SKM-1 treated with dmso at 0.1 percent for 144 hours (cell line): Measurements from ENCODE around the gene ERBB2.

Source experiments
- DNase-seq: peaks from one replicate; lab custom pipeline; 2025; ENCODE audit not compliant: unreplicated experiment; lab: John Stamatoyannopoulos, UW

ERBB2 gene

DNA sequence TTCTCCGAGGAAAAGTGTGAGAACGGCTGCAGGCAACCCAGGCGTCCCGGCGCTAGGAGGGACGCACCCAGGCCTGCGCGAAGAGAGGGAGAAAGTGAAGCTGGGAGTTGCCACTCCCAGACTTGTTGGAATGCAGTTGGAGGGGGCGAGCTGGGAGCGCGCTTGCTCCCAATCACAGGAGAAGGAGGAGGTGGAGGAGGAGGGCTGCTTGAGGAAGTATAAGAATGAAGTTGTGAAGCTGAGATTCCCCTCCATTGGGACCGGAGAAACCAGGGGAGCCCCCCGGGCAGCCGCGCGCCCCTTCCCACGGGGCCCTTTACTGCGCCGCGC, at the start of gene ERBB2:
TSS of gene ERBB2 (plus strand) at position 247 of the 330 bp plus-strand sequence. CDS start 175 bp downstream, outside the sequence.
- no peak for DNase-seq

DNA sequence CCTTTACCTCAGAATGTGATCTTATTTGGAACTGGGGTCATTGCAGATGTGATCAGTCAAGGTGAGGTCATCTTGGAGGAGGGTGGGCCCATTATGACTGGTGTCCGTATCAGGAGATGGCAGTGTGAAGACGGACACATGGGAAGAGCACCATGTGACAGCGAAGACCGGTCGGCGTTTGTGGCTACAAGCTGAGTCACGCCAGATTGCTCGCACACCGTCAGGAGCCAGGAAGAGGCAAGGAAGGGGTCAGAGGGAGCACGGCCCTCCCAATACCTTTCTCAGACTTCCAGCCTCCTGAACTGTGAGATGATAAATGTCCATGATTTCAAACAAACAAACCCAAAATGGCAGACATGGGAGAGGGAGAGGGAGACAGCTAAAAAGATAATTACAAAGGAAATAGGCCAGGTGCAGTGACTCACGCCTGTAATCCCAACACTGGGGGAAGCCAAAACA, 49.7 kb upstream of the ERBB2 start:
- no peak for DNase-seq

DNA sequence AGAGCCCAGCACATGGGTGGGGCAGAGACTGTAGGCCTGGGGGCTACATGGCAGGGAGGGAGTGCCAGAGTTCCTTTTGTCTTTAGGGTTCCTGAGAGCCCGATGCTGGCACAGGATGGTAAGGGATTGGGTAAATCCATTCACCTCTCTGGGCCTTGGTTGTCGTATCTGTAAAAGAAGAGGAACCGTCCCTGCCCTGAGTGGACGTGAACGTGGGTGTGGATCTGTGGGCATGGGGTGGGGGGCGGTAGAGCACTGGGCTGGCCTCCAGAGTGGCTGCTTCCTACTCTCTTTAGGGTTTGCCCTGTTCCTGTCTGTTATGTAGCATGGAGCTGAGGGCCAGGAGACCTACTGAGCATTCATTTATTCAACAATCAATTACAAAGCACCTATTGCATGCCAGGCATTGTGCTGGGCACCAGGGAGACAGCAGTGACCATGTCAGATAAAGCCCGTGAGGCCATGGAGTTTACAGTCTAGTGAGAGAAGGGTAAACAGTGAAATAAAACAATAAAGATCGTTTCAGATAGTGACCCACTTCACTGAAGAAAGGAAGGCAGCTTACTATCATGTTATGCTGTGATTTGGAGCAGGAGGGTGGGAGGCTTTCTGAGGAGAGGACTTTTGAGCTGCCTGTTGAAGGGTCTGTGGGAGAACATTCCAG, 47.8 kb upstream of the ERBB2 start:
- DNase-seq, result no peak

DNA sequence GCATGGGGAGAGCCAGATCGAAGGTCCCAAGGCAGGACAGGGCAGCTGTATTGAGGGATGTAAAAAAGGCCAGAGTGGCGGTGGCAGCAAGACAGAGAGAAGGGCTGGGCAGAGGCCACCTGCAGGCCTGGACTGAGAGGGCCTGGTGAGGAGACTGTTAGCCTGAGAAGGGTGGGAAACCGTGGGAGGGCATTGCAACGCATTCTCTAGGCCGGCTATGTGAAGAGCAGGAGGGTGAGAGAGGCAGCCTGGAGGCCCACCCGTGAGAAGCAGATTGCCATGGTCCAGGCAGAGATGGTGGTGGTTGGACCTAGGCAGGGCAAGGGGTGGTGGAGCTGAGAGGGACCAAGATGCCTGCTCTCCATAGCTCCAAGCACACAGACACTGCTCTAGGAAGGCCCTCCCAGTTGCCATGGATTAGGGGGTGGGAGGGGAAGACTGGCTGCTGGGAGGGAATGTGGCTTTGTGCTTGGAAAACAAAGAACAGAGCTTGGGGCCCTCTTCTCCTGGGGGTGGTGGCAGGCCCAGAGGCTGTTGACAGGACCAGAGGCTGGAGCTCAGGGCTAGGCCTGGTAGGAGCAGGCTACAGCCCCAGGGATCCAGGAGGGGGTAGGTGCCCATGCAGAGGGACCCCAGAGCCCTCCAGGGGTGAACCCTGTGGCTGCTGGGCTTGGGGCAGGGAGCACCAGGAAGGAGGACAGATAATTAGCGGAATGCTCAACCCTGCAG, 47.1 kb upstream of the ERBB2 start:
- no peak for DNase-seq

DNA sequence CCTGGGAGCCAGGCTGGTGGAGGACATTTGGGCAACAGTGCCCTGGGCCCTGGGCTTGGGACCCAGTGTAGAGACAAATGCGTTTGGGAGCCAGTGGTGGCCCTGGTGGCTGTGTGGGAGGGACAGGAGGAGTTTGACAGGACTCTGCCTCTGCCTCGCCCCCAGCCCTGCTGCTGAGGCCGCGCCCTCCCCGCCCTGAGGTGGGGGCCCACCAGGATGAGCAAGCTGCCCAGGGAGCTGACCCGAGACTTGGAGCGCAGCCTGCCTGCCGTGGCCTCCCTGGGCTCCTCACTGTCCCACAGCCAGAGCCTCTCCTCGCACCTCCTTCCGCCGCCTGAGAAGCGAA, 46.6 kb upstream of the ERBB2 start:
- no peak for DNase-seq

DNA sequence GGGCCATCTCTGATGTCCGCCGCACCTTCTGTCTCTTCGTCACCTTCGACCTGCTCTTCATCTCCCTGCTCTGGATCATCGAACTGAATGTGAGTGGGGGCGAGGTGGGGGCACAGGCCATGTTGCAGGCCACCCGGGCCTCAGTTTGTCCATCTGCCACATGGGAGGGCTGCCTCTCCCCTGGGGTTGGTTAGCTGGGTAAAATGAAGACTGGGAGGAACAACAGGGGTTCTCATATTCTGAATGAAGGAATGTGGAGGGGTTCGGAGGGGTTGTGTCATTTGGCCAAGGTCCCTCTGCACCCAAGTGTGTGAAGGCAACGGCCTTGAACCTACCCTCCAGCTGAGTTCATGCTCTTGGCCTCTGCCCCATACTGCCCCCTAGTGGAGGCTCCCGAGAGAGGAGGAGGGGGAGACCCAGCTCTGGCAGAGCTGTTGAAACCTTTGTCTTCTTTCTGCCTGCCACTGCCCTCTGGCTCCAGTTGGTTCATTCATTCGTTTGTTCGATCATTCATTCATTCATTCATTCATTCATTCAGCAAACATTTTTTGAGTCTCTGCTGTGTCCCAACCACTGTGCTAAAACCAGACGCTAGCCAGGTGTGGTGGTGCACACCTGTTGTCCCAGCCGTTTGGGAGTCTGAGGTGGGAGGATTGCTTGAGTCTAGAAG, 46.1 kb upstream of the ERBB2 start:
- DNase-seq, result peak; percentile 58

DNA sequence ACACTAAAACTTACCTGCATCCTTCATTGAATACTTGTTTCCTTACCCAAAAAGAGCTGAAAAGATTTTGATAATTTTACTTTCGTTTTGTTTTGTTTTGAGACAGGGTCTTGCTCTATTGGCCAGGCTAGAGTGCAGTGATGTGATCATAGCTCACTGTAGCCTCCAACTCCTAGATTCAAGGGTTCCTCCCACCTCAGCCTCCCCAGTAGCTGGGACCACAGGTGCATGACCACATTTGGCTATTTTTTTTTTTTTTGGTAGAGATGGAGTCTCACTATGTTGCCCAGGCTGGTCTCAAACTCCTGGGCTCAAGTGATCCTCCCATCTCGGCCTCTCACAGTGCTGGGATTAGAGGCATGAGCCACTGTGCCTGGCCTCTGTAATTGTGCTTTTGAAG, 44.8 kb upstream of the ERBB2 start:
- DNase-seq, result no peak

DNA sequence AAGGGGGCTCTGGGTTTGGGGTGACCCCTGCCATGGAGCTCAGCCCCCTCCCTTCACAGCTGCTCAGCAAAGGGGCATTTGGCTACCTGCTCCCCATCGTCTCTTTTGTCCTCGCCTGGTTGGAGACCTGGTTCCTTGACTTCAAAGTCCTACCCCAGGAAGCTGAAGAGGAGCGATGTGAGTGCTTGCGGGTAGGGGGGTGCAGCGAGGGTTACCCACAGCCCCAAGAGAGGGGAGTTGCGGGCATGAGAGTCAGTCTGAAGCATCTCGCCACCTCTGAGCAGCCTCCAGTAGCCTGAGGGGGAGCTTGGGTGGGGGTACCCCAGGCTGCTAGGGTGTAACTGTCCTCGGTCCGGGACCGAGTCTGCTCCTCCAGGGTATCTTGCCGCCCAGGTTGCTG, 41.5 kb upstream of the ERBB2 start:
- no peak for DNase-seq

DNA sequence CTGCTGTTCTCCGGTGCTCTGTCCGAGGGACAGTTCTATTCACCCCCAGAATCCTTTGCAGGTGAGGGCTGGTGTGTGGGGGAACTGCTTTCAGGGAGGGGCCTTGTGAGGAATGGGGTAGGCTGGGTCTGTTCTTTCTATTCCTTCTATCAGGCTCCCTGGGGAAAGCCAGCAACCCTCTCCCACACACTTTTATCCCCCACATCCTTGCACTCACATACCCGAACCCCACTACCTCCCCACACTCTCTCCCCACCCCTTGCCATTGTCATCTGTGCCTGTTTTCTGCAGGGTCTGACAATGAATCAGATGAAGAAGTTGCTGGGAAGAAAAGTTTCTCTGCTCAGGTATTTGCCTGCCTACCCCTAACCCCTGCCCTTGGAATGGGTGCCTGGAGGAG, 41.1 kb upstream of the ERBB2 start:
- DNase-seq, result no peak

DNA sequence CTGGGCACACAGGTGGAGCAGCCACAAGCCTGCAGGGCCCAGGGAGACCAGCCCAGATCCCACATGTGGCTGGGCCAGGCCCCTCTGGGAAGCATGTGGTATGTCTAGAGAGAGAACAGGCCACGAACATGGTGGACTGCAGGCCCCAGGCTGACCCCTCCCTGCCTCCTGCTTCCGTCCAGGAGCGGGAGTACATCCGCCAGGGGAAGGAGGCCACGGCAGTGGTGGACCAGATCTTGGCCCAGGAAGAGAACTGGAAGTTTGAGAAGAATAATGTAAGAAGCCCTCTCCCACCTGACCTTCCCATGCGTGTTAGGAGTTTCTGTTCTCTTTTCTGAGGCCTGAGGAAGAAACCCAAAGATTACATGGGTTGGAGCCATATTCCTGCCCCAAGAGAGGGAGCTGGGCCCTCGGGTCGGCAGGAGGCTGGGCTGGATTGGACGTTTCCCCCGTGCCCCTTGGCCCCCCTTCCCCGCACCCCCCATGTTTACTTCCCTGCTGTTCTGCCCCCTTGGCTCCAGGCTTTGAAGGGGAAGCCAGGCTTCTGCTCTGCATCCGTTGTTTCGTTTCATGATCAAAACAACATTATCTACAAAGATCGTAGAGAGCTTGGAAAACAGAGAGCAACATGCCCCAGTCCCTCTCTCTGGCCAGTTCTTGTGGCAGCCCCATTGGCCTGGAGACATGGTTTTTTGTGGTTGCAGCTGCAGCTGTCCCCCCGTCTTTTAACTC, 40.4 kb upstream of the ERBB2 start:
- DNase-seq, result no peak

DNA sequence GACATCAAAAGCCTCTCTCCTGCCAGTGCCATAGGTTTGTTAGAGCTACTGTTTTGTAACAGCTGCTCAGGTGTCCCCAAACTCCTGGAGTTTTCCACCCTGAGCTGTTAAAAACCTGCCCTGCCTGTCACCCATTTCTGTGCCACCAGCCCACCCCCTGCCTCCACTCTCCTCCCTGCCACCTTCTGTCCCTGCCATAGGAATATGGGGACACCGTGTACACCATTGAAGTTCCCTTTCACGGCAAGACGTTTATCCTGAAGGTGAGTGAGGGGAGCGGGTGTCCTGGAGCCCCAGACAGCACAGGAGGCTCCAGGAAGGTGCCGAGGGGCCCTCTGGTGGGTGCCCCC, 39.9 kb upstream of the ERBB2 start:
- DNase-seq, result no peak

DNA sequence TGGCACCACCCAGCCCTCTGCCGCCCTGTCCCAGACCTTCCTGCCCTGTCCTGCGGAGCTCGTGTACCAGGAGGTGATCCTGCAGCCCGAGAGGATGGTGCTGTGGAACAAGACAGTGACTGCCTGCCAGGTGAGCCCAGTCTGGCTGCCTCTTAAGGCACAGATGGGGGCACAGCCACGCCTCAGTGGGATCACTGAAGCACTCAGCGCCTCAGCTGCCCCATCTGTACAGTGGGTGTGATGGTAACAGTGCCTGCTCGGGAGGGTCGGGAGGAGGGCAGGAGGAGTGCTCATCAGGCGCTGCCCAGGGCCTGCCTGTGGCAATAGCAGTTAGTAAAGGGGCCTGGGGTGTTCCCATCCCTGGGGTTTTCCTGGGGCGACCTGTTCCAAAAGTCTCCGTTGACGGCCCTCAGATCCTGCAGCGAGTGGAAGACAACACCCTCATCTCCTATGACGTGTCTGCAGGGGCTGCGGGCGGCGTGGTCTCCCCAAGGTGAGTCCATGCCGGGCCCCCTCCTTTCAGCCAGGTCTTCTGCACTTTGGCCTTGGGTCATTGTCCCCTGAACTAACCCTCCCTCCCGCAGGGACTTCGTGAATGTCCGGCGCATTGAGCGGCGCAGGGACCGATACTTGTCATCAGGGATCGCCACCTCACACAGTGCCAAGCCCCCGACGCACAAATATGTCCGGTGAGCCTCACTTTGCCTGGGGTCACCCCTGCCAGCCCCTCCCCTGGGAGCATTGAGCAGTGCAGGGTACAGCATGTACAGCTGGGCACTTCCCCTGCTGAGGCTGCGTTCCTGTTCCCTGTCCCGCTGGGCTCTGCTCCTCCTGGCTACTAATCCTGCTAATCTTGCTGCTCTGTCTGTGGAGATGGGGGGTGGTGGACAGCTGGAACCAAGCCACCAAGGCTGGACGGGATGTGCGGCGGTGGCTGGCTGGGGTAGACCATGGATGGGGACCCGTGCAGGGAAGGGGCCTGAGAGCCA, 39.2 kb upstream of the ERBB2 start:
- no peak for DNase-seq

DNA sequence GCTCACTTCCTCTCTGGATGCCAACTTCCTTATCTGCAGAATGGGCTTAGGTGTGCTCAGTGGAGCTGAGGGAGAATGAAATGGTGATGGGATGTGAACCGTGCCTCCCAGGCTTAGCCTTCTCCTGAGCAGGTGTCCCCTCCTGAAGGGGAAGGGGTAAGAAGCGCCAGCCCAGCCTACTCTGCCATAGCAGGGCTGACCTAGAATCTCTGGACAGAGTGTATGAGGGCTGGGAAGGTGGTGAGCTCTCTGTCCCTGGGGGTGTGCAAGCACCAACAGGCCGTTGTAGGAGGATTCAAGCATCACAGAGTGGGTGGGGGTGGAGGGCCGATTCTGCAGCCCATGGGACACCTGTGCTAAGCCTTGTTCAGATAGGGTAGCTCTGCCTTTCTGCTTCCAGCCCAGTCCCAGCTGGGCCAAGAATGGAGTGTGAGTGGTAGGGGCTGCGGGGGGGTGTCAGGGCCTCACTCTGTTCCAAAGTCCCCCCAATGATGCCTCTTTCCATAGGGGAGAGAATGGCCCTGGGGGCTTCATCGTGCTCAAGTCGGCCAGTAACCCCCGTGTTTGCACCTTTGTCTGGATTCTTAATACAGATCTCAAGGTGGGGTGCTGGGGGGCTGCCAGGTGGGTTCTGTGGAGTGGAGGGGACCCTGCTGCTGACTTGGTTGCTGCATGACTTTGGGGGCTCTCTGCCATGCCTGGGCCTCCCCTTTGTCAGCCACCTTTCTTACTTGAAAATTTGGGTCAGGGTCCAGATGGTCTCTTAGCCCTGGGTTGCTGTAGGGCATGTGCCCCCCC, 37.9 kb upstream of the ERBB2 start:
- no peak for DNase-seq

DNA sequence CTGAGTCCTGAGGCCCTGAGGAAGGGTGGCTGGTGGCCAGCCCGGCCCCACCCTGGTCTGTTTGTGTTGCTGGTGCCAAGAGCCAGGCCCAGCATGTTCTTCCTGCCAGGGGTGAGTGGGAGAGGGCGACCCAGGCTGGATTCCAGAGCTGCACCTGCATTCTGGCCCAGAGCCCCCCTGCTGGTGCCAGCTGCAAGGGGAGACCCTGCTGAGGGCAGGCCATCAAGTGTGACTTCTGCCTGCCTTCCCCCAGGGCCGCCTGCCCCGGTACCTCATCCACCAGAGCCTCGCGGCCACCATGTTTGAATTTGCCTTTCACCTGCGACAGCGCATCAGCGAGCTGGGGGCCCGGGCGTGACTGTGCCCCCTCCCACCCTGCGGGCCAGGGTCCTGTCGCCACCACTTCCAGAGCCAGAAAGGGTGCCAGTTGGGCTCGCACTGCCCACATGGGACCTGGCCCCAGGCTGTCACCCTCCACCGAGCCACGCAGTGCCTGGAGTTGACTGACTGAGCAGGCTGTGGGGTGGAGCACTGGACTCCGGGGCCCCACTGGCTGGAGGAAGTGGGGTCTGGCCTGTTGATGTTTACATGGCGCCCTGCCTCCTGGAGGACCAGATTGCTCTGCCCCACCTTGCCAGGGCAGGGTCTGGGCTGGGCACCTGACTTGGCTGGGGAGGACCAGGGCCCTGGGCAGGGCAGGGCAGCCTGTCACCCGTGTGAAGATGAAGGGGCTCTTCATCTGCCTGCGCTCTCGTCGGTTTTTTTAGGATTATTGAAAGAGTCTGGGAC, 37.1 kb upstream of the ERBB2 start:
- no peak for DNase-seq

DNA sequence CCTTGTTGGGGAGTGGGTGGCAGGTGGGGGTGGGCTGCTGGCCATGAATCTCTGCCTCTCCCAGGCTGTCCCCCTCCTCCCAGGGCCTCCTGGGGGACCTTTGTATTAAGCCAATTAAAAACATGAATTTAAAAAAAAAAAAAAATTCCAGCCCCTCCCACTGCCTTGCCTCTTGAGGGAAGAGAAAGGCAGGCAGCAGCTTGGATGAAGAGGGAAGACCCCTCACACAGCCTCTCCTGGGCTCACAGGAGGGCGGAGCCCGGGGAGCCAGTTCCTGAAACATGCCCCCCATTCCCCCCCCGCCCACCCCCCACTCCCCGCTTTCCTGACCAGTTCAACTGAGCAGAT, 36.5 kb upstream of the ERBB2 start:
- DNase-seq, result no peak

DNA sequence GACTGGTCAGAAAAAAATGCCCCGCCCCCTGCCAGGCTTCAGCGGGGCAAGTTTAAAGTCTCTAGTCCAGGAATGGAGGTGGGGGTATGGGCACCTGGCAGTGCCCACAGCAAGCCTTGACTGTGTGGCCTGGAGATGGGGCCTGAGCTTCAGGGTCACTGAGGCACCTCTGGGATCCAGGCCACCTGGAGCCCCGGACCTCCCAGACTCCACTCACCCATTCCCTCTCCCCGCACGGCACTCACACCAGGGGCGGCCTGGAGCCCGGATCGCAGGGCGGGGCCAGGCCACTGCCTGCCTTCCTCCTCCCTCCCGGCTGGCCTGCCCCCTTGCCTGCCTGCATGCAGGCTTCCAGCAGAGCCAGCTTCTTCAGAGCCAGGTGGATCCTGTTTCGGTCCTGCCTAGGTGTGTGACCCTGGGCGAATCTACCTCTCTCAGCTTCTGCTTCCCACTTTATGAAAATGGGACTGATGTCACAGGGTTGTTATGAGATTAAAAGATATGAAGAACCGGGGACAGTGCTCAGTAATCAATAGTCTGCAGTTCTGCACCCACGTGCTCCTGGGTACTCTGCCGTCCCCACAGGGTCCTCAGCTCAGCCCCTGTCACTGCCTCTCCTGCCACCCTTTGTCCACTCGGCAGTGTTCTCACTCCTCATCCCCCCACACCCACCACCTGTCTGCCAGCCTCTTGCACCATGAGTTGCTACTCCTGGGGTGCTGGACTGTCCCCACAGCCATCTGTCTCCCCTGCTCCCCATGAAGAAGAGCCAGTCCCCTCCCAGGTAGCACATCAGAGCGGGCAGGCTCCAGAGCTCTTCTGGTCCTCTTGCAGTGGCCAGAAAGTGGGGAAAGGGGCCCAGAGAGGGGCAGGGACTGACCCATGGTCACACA, 35.9 kb upstream of the ERBB2 start:
- DNase-seq, result no peak

DNA sequence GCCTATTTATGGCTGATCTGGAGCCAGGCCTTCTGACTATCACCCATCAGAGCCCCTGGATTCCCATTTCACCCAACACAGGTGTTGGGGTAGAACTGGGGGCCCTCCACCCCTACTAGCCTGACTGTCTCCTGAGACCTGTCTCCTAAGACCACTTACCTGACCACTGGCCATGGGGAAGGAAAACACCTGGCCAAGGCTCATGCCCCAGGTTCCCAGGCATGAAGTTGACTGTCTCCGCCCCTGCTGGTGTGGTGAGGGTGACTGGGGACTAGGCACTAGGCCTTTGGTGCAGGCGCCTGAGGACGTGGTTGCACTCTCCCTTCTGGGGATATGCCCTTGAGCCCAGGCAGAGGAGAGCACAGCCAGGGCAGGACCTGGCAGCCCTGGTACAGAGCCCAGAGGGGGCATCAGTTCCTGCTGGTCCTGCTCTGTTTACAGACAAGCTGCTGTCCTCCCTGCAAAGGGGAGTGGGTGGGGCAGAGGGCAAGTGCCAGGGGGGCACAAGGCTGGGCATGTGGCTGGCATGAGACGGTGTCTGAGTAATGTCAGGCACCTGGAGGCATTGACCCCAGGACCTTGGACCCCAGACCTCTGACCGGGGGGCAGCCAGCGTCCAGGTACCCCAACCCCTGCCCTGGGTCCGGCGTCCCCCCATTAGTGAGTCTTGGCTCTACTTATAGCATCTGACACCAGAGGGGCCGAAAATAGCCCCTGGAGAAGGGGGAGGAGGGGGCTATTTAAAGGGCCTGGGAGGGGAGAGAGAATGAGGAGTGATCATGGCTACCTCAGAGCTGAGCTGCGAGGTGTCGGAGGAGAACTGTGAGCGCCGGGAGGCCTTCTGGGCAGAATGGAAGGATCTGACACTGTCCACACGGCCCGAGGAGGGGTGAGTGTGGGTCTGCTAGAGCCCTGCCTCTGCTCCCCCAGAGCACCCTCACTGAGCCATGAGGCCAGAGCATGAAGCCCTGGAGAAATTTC, 35.0 kb upstream of the ERBB2 start, which contains the start of gene TCAP:
TSS of gene TCAP (plus strand) at position 769 of the 981 bp plus-strand sequence. CDS start at position 780, 11 bp downstream.
- no peak for DNase-seq
